Nephron (organoid): ENCODE results near the gene TMEM150B.

Experiments used
- H3K27ac Mint-ChIP-seq, 3 experiments: 2 replicates each; pipeline ENCODE4 v1.8.0; 2020; ENCODE audit warnings: mixed read lengths in 3 of 3, mild to moderate bottlenecking in 2 of 3, moderate library complexity in 1 of 3
- H3K27me3 Mint-ChIP-seq: 2 replicates; pipeline ENCODE4 v1.8.0; 2021; ENCODE audit warnings: low read depth, mild to moderate bottlenecking, moderate library complexity, mixed read lengths
- H3K36me3 Mint-ChIP-seq: 2 replicates; pipeline ENCODE4 v1.8.0; 2020; ENCODE audit warnings: low read depth, mixed read lengths
- H3K4me1 Mint-ChIP-seq: 2 replicates; pipeline ENCODE4 v1.8.0; 2020; ENCODE audit warnings: mixed read lengths
- H3K4me3 Mint-ChIP-seq, 3 experiments: 2 replicates each; pipeline ENCODE4 v1.8.0; 2020; ENCODE audit warnings: mild to moderate bottlenecking in 3 of 3, mixed read lengths in 3 of 3, moderate library complexity in 2 of 3
- H3K9me3 Mint-ChIP-seq: 2 replicates; pipeline ENCODE4 v1.8.0; 2020; ENCODE audit warnings: mixed read lengths
- TF ChIP-seq, protein P1 (sequence below), 3 experiments: fragments of 200-600 bp; sonication (generic); IDR thresholded peaks; one replicate each; pipeline ENCODE4 v1.5.0; 2021; ENCODE audit warnings: antibody characterized with exemption in 3 of 3; ENCODE audit not compliant: unreplicated experiment in 3 of 3

TMEM150B gene

DNA sequence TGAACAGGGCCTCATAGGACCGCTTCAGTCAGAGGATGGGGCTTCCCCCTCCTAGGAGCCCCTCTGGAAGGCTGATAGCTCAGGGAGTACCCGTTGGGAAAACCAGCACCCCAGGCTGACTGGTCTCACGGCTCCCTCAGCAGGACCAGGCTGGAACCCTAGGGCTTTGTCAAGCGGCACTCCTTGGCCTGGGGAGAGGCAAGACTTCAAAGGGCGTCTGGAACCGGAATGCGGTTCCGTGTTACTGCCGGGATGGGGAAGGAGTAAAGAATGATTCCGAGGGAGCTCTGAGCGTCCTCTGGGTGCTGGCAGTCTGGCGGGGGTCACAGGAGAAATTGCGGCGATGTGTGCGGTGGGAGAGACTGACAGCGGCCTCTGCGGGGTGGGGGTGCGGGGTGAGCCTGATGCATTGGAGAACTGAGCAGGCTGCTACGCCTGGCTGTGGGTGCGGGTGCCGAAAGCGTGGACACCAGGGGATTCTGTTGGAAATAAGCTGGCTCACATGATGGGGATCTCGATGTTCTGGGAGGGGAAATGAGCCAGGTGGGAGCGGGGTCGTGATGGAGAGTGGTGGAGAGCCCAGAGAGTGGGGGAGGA is 27.5 kb upstream of the TMEM150B start:
- Mint-ChIP-seq H3K9me3 (no peaks in the 10 kb centered on the region), H3K4me3 (peak overlapping the region; percentile 44 to 81 (median 45)), H3K36me3 (peaks cover 3% of the 10 kb centered on the region), H3K27me3 (peaks cover 71% of the 10 kb centered on the region), H3K27ac (no peak overlapping the region), H3K4me1 (peaks cover 18% of the 10 kb centered on the region)
- TF ChIP-seq, protein P1, sequence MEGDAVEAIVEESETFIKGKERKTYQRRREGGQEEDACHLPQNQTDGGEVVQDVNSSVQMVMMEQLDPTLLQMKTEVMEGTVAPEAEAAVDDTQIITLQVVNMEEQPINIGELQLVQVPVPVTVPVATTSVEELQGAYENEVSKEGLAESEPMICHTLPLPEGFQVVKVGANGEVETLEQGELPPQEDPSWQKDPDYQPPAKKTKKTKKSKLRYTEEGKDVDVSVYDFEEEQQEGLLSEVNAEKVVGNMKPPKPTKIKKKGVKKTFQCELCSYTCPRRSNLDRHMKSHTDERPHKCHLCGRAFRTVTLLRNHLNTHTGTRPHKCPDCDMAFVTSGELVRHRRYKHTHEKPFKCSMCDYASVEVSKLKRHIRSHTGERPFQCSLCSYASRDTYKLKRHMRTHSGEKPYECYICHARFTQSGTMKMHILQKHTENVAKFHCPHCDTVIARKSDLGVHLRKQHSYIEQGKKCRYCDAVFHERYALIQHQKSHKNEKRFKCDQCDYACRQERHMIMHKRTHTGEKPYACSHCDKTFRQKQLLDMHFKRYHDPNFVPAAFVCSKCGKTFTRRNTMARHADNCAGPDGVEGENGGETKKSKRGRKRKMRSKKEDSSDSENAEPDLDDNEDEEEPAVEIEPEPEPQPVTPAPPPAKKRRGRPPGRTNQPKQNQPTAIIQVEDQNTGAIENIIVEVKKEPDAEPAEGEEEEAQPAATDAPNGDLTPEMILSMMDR (IDR thresholded peaks at IDR 0.05; ENCODE audit: unreplicated experiment in 3 of 3): no peak

DNA sequence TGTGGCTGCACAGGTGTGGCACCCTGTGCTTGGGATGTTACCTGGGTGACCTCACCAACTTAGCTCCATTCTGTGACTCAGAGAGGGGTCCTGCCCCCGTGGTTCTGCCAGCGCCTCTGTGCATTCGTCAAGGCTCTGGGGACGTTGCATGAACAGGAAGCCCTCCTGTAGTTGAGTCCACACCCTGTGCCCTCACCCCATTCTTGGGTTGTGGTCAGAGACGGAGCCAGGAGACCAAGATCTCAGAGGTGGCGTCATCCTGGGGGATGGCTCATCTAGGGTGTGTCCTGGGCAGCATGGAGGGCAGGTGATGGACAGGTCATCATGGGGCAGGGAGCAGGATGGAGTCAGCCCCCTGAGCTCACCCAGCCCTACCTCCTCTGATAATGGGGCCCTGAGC is 26.9 kb upstream of the TMEM150B start:
- TF ChIP-seq, protein P1 (IDR thresholded peaks at IDR 0.05; ENCODE audit: unreplicated experiment in 3 of 3): no peak
- H3K9me3 Mint-ChIP-seq: no peaks in the 10 kb centered on the region
- H3K27me3 Mint-ChIP-seq: peaks cover 66% of the 10 kb centered on the region
- peak overlapping the region in 2 of 3 experiments; percentile 30 to 61 for H3K4me3 Mint-ChIP-seq
- H3K27ac Mint-ChIP-seq: no peak overlapping the region
- H3K36me3 Mint-ChIP-seq: peaks cover 3% of the 10 kb centered on the region
- peaks cover 18% of the 10 kb centered on the region for H3K4me1 Mint-ChIP-seq

DNA sequence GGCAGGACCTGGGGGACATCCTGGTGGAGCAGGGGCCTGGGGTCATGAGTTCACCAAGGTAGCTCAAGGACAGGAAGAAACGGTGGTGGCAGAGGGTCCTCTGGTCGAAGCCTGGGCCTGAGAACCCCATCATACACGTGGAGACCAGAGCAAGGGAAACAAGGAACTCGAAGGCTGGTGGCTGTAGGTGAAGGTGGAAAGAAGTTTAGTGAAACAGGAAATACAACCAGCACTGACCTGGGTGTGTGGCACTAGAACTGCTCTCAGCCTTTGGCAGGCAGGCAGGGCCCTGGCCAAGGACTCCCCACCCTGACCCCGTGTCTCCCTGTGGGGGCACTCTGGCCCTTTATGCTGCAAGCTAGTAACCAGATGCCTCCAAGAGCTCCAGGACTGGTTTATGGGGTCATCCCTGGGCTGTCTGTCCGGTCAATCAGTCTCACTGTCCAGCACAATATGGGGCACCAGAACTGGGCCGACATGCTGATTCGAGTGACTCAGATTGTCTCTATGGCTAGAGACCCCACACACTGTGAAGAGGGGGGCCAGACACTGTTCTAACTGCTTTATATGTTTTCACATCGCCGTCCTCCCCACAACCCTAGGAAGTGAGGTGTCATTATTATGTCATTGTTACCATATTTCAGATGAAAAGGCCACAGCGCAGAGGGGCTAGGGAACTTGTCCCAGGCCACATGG is 25.6 kb upstream of the TMEM150B start:
- H3K4me1 Mint-ChIP-seq: peaks cover 22% of the 10 kb centered on the region
- TF ChIP-seq, protein P1 (IDR thresholded peaks at IDR 0.05; ENCODE audit: unreplicated experiment in 3 of 3): no peak
- peak overlapping the region in 1 of 3 experiments; percentile 36 for H3K27ac Mint-ChIP-seq
- H3K36me3 Mint-ChIP-seq: peaks cover 3% of the 10 kb centered on the region
- peaks cover 54% of the 10 kb centered on the region for H3K27me3 Mint-ChIP-seq
- H3K4me3 Mint-ChIP-seq: peak overlapping the region in 2 of 3 experiments; percentile 25 to 61
- H3K9me3 Mint-ChIP-seq: no peaks in the 10 kb centered on the region

DNA sequence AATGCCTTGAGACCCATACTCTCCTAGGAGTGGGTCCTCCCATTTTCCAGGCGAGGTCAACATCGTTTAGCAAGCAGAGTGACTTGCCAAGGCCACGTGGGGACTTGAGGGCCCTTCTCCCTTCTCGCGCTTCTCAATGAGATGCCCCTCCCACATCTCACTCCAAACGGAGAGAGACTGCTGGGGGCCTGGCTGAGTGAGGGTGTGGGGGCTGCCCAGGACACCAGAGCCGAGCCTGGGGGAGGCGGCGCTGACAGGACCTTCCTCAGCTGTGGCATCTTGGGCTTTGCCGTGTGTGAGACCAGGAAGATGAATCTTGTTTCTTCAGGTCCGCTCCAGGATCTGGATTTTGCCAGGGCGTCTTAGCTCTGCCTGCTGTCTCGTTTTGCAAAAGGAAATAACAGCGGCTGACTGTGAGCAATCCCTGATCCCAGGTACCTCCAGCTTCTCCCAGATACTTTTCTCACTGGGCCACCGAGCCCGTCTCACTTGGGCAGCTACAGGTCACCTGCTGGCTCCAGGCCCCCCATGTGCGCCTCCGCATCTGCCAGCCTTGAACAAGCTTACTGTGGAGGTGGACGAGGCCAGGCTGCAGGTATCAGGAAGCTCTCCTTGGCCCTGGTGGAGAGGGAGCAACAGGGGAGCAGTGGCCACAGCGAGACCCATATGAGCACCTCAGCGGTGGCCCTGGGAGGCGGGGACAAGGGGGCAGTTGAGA is 23.3 kb upstream of the TMEM150B start:
- peaks cover 30% of the 10 kb centered on the region for H3K4me1 Mint-ChIP-seq
- TF ChIP-seq, protein P1 (IDR thresholded peaks at IDR 0.05; ENCODE audit: unreplicated experiment in 3 of 3): no peak
- peaks cover 7% of the 10 kb centered on the region for H3K36me3 Mint-ChIP-seq

DNA sequence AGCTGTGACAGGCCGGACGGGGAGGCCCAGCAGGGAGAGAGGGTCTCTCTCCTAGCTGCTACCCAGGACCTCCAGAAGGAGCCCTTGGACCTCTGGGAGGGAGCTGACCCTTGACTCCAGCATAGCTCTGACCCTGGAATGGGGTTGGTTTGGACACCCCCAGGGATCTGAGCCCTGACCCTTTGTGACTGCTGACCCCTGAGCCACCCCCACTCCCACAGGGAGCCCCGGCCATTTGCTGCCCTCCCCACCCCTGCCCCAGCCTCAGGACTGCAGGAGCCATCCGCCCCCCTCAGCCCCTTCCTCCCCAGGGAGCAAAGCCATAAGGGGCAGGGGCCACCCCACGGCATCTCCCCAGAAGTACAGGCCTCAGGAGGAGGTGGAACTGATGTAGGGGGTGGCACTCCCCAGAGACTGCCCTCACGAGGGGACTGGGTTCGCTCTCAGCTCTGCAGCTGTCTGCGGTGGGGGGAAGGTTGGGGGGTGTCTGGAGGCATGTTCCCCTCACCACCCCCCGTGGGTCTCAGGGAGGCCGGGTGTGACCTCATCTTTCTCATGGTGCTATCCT is 22.4 kb upstream of the TMEM150B start:
- peaks cover 30% of the 10 kb centered on the region for H3K4me1 Mint-ChIP-seq
- no peaks in the 10 kb centered on the region for H3K9me3 Mint-ChIP-seq
- TF ChIP-seq, protein P1 (IDR thresholded peaks at IDR 0.05; ENCODE audit: unreplicated experiment in 3 of 3): no peak
- peaks cover 26% of the 10 kb centered on the region for H3K27me3 Mint-ChIP-seq
- peaks cover 13% of the 10 kb centered on the region for H3K36me3 Mint-ChIP-seq
- peak overlapping the region in 2 of 3 experiments; percentile 37 to 80 for H3K27ac Mint-ChIP-seq
- H3K4me3 Mint-ChIP-seq: peak overlapping the region in 1 of 3 experiments; percentile 38

More for the DNA sequence above, 23.3 kb upstream of the TMEM150B start:
- no peaks in the 10 kb centered on the region for H3K9me3 Mint-ChIP-seq
- peak overlapping the region in 2 of 3 experiments; percentile 28 to 61 for H3K4me3 Mint-ChIP-seq
- H3K27ac Mint-ChIP-seq: peak overlapping the region in 2 of 3 experiments; percentile 37 to 80
- H3K27me3 Mint-ChIP-seq: peaks cover 36% of the 10 kb centered on the region
